Measurements from ENCODE around the gene PYM1. TPM values are rescaled to one million over a fixed set of nuclear protein-coding genes. Genes with fewer than 3 reads are reported as not detected.

Gene PYM1
- total RNA-seq, 1 donor from 2014 or later: 14.8 TPM

DNA sequence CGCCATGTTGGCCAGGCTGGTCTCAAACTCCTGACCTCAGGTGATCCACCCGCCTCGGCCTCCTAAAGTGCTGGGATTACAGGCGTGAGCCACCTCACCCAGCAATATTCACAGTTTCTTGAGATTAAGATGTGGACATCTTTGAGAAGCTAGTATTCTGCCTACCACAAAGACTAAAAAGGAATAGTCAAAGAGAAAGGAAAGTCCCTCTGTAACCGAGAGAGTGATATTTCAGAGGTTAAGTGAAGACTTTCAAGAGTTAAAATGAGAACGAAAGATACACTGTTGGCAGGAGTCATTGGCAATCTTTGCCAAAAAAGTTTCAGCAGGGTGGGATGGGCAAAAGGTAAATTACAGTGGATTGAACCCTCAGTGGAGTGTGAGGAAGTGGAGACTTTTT, 18.9 kb upstream of the PYM1 start:
- Histone ChIP-seq H3K36me3 (peaks cover 19% of the 10 kb centered on the region), H3K27me3 (ENCODE audit: low read depth) (no peaks in the 10 kb centered on the region)

DNA sequence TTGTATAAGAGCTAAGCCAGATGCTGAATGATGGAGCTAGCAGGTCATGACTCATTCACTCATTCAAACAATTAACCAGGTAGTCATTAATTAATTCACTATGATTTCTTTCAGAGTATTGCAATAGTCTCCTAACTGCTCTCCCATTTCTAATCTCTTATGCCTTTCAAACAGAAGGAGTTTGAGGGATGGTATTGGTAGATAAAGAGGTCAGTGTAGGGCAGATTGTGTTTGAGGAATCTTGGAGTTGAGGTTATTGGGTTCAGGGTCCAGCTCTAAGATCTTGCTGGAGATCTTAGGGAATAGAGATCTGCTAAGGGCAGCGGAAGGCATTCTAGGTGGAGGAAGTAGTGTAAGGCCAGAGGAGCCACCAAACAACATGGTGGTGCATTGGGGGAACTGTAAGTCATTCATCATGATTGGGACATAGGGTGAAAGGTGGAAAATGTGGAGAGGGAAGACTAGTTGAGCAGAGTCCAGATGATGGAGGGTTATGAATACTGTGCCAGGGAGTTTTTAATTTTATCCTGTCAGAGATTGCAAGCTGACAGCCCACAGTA, 15.0 kb upstream of the PYM1 start:
- no peak overlapping the region for H3K27ac ChIP-seq (replicated peaks)
- DNase-seq: no peak
- intact Hi-C loops (cut with micrococcal nuclease): no loop called here

More for the DNA sequence above, 18.9 kb upstream of the PYM1 start:
- intact Hi-C loops (cut with micrococcal nuclease): no loop called here
- DNase-seq: no peak
- H3K9me3 ChIP-seq (replicated peaks): no peaks in the 10 kb centered on the region
- no peaks in the 10 kb centered on the region for H3K4me1 ChIP-seq
- H3K4me3 ChIP-seq: no peak overlapping the region
- TF ChIP-seq, protein P1, sequence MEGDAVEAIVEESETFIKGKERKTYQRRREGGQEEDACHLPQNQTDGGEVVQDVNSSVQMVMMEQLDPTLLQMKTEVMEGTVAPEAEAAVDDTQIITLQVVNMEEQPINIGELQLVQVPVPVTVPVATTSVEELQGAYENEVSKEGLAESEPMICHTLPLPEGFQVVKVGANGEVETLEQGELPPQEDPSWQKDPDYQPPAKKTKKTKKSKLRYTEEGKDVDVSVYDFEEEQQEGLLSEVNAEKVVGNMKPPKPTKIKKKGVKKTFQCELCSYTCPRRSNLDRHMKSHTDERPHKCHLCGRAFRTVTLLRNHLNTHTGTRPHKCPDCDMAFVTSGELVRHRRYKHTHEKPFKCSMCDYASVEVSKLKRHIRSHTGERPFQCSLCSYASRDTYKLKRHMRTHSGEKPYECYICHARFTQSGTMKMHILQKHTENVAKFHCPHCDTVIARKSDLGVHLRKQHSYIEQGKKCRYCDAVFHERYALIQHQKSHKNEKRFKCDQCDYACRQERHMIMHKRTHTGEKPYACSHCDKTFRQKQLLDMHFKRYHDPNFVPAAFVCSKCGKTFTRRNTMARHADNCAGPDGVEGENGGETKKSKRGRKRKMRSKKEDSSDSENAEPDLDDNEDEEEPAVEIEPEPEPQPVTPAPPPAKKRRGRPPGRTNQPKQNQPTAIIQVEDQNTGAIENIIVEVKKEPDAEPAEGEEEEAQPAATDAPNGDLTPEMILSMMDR (IDR thresholded peaks at IDR 0.05; ENCODE audit: borderline replicate concordance): no peak
- no peak overlapping the region for H3K27ac ChIP-seq (replicated peaks)

DNA sequence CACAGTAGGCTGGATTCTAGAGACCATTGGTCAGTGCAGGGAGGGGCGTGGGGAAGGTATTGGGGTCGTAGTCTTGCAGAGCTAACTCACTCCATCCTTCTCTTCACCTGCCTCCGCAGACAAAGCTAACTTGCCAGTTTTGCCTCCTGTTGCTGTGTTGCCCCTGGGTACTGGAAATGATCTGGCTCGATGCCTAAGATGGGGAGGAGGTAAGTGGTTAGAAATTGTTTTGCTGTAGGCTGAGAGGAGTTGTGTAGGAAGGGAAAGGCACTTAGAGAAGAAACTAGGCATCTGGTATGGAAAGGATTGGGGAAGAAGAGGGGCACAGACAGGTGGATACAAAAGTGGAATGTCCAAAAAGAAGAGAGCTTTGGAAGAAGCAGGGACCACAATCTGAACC, 14.4 kb upstream of the PYM1 start:
- Histone ChIP-seq H3K4me3 (no peak overlapping the region), H3K4me1 (peaks cover 8% of the 10 kb centered on the region), H3K36me3 (peaks cover 18% of the 10 kb centered on the region), H3K27me3 (ENCODE audit: low read depth) (no peaks in the 10 kb centered on the region), H3K27ac (replicated peaks) (no peak overlapping the region), H3K9me3 (replicated peaks) (no peaks in the 10 kb centered on the region)
- intact Hi-C loops (cut with micrococcal nuclease): no loop called here
- TF ChIP-seq, protein P1 (IDR thresholded peaks at IDR 0.05; ENCODE audit: borderline replicate concordance): no peak
- DNase-seq: no peak

More for the DNA sequence above, 15.0 kb upstream of the PYM1 start:
- Histone ChIP-seq H3K4me1 (peaks cover 8% of the 10 kb centered on the region), H3K4me3 (no peak overlapping the region), H3K27me3 (ENCODE audit: low read depth) (no peaks in the 10 kb centered on the region), H3K9me3 (replicated peaks) (no peaks in the 10 kb centered on the region), H3K36me3 (peaks cover 18% of the 10 kb centered on the region)
- TF ChIP-seq, protein P1 (IDR thresholded peaks at IDR 0.05; ENCODE audit: borderline replicate concordance): no peak

DNA sequence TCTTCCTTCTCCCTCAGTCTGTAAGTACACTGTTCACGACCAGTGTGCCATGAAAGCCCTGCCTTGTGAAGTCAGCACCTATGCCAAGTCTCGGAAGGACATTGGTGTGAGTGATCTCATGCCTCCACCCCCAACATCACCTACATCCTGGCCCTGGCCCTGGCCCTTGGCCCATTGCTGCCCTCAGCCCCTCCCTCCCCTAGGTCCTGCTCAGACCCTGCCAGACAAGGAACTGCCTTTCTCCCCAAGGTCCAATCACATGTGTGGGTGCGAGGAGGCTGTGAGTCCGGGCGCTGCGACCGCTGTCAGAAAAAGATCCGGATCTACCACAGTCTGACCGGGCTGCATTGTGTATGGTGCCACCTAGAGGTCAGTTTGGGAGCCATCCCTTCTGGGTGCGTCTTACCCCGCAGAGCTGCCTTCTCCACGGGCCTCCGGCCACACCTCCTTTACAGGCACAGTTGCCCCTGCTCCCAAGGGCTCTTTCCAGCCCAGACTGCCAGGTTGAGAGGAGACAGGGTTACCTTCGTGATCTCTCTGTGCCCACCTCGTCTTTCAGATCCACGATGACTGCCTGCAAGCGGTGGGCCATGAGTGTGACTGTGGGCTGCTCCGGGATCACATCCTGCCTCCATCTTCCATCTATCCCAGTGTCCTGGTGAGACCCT, 12.5 kb upstream of the PYM1 start:
- no peaks in the 10 kb centered on the region for H3K9me3 ChIP-seq (replicated peaks)
- peaks cover 11% of the 10 kb centered on the region for H3K4me1 ChIP-seq
- H3K4me3 ChIP-seq: peak overlapping the region; percentile 49
- peak; percentile 81 for DNase-seq
- H3K36me3 ChIP-seq: peaks cover 12% of the 10 kb centered on the region
- no peak overlapping the region for H3K27ac ChIP-seq (replicated peaks)
- H3K27me3 ChIP-seq (ENCODE audit: low read depth): no peaks in the 10 kb centered on the region
- intact Hi-C loops (cut with micrococcal nuclease): no loop called here
- TF ChIP-seq, protein P1 (IDR thresholded peaks at IDR 0.05; ENCODE audit: borderline replicate concordance): peak; percentile 96

DNA sequence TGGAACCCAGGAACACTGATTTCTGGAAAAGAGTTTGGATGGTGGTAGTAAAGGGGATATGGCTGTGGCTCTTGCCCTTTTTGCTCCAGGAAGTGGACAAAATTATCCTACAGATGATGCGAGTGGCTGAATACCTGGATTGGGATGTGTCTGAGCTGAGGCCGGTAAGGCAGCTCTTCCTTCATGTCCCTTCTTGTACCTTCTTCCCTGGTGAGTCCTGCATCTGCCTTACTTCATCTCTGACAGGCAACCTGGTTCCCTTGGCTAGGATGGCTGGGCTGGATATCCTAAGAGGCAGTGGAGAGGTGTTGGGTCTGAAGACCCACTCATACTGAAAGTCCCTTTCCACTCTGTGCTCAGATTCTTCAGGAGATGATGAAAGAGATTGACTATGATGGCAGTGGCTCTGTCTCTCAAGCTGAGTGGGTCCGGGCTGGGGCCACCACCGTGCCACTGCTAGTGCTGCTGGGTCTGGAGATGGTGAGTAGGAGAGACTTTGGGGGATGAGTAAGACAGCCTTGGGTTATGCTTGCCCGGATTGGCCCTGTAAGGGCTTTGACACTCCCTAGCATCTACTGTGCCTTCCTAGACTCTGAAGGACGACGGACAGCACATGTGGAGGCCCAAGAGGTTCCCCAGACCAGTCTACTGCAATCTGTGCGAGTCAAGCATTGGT, 11.3 kb upstream of the PYM1 start:
- intact Hi-C loops (cut with micrococcal nuclease): loop anchor here (5.0 to 10.0 kb wide), 2 partner anchors 114 to 202 kb away; partner anchors contain the start of gene DNAJC14
- peaks cover 8% of the 10 kb centered on the region for H3K36me3 ChIP-seq
- H3K9me3 ChIP-seq (replicated peaks): no peaks in the 10 kb centered on the region
- H3K27me3 ChIP-seq (ENCODE audit: low read depth): no peaks in the 10 kb centered on the region
- H3K27ac ChIP-seq (replicated peaks): no peak overlapping the region
- DNase-seq: no peak
- H3K4me3 ChIP-seq: no peak overlapping the region
- TF ChIP-seq, protein P1 (IDR thresholded peaks at IDR 0.05; ENCODE audit: borderline replicate concordance): no peak
- H3K4me1 ChIP-seq: peaks cover 16% of the 10 kb centered on the region
